ENCODE data around the gene LRRC61.

LRRC61 gene

GRCh38 chr7:150343225-150343624 is 20.1 kb downstream of the LRRC61 start:
- TF ChIP-seq CTCF (IDR thresholded peaks at IDR 0.05; ENCODE audit: borderline replicate concordance, control extremely low read depth, extremely low read depth, insufficient read depth, missing control alignments) = no peak
- no peak for DNase-seq (ENCODE audit: low spot score)
- in situ Hi-C loops (cut with MboI; ENCODE audit: low sequenced_read_pairs, unreplicated experiment) = no loop called here

- in situ Hi-C loops (cut with MboI; ENCODE audit: low sequenced_read_pairs, unreplicated experiment) = no loop called here
- no peak for TF ChIP-seq CTCF (IDR thresholded peaks at IDR 0.05; ENCODE audit: borderline replicate concordance, control extremely low read depth, extremely low read depth, insufficient read depth, missing control alignments)
- DNase-seq (ENCODE audit: low spot score) = no peak
Measured at GRCh38 chr7:150344299-150344698, 21.1 kb downstream of the LRRC61 start.

GRCh38 chr7:150345012-150345411 is 21.9 kb downstream of the LRRC61 start:
- DNase-seq (ENCODE audit: low spot score) = no peak
- in situ Hi-C loops (cut with MboI; ENCODE audit: low sequenced_read_pairs, unreplicated experiment) = no loop called here
- TF ChIP-seq CTCF (IDR thresholded peaks at IDR 0.05; ENCODE audit: borderline replicate concordance, control extremely low read depth, extremely low read depth, insufficient read depth, missing control alignments) = no peak

- TF ChIP-seq CTCF (IDR thresholded peaks at IDR 0.05; ENCODE audit: borderline replicate concordance, control extremely low read depth, extremely low read depth, insufficient read depth, missing control alignments) = no peak
- in situ Hi-C loops (cut with MboI; ENCODE audit: low sequenced_read_pairs, unreplicated experiment) = no loop called here
- no peak for DNase-seq (ENCODE audit: low spot score)
Measured at GRCh38 chr7:150346922-150347321, 23.8 kb downstream of the LRRC61 start.

- TF ChIP-seq CTCF (IDR thresholded peaks at IDR 0.05; ENCODE audit: borderline replicate concordance, control extremely low read depth, extremely low read depth, insufficient read depth, missing control alignments) = no peak
- in situ Hi-C loops (cut with MboI; ENCODE audit: low sequenced_read_pairs, unreplicated experiment) = no loop called here
- no peak for DNase-seq (ENCODE audit: low spot score)
Measured at GRCh38 chr7:150351587-150352194, 28.5 kb downstream of the LRRC61 start.

- DNase-seq (ENCODE audit: low spot score) = no peak
- no peak for TF ChIP-seq CTCF (IDR thresholded peaks at IDR 0.05; ENCODE audit: borderline replicate concordance, control extremely low read depth, extremely low read depth, insufficient read depth, missing control alignments)
- in situ Hi-C loops (cut with MboI; ENCODE audit: low sequenced_read_pairs, unreplicated experiment) = no loop called here
Measured at GRCh38 chr7:150355666-150356059, 32.5 kb downstream of the LRRC61 start.
